GM19240 (cell line): ENCODE measurements around the gene RFPL2.

ENCODE experiments used
- DNase-seq: peaks from one replicate; pipeline ENCODE4 v3.0.0; 2011; ENCODE audit warnings: low spot score; ENCODE audit not compliant: insufficient read length

The RFPL2 gene

GRCh38 chr22:32204856-32205722 lies at the start of gene RFPL2:
Gene RFPL2 (minus strand): TSS chr22:32205073. CDS start chr22:32202451, 2,622 bp downstream.
- DNase-seq = no peak

GRCh38 chr22:32249231-32249630 lies 44.4 kb upstream of the RFPL2 start:
- DNase-seq = no peak

- DNase-seq = no peak
Observed at GRCh38 chr22:32248276-32248675, 43.4 kb upstream of the RFPL2 start.

- DNase-seq = no peak
Observed at GRCh38 chr22:32246166-32246565, 41.3 kb upstream of the RFPL2 start.

GRCh38 chr22:32245042-32245441 lies 40.2 kb upstream of the RFPL2 start:
- DNase-seq = no peak

GRCh38 chr22:32244547-32244946 lies 39.7 kb upstream of the RFPL2 start:
- no peak for DNase-seq

GRCh38 chr22:32240461-32240860 lies 35.6 kb upstream of the RFPL2 start:
- no peak for DNase-seq

GRCh38 chr22:32237906-32238305 lies 33.0 kb upstream of the RFPL2 start:
- DNase-seq = no peak

GRCh38 chr22:32236970-32237369 lies 32.1 kb upstream of the RFPL2 start:
- no peak for DNase-seq

GRCh38 chr22:32233091-32233490 lies 28.2 kb upstream of the RFPL2 start:
- DNase-seq = no peak

- no peak for DNase-seq
Observed at GRCh38 chr22:32232191-32232830, 27.4 kb upstream of the RFPL2 start.

- DNase-seq = no peak
Observed at GRCh38 chr22:32226326-32227104, 21.6 kb upstream of the RFPL2 start.

GRCh38 chr22:32222991-32223390 lies 18.1 kb upstream of the RFPL2 start:
- DNase-seq = no peak

GRCh38 chr22:32219026-32219425 lies 14.2 kb upstream of the RFPL2 start:
- DNase-seq = no peak

GRCh38 chr22:32218470-32218869 lies 13.6 kb upstream of the RFPL2 start:
- DNase-seq = no peak

- no peak for DNase-seq
Observed at GRCh38 chr22:32217465-32217864, 12.6 kb upstream of the RFPL2 start.

- DNase-seq = no peak
Observed at GRCh38 chr22:32216911-32217310, 12.0 kb upstream of the RFPL2 start.

GRCh38 chr22:32211011-32211410 lies 6.1 kb upstream of the RFPL2 start:
- no peak for DNase-seq

GRCh38 chr22:32208681-32209080 lies 3.8 kb upstream of the RFPL2 start:
- DNase-seq = no peak

GRCh38 chr22:32207971-32208480 lies 3.2 kb upstream of the RFPL2 start:
- DNase-seq = no peak

GRCh38 chr22:32206774-32207758 lies 2.2 kb upstream of the RFPL2 start:
- no peak for DNase-seq
